GM12892 (cell line): Measurements from ENCODE around the gene RBM6.

ENCODE experiments used
- DNase-seq: peaks from one replicate; pipeline ENCODE4 v3.0.0; 2011; ENCODE audit not compliant: insufficient read length
- FAIRE-seq: peaks from 2 replicates; lab custom pipeline; 2011; peaks lifted over from hg19 to GRCh38; lab: Jason Lieb, UNC
- POLR2A ChIP-seq: IDR thresholded peaks from 2 replicates; pipeline ENCODE4 v1.6.1; 2011; ENCODE audit warnings: low read depth, low read length, control low read depth
- POLR2AphosphoS5 ChIP-seq: IDR thresholded peaks from 2 replicates; pipeline ENCODE4 v1.6.1; 2011; ENCODE audit warnings: low read depth, low read length, control low read depth
- TAF1 ChIP-seq: IDR thresholded peaks from 2 replicates; pipeline ENCODE4 v1.6.1; 2011; ENCODE audit warnings: low read depth, mild to moderate bottlenecking, control low read depth, low read length, borderline replicate concordance

RBM6 gene

GRCh38 chr3:50088725-50089608 lies 149.0 kb downstream of the RBM6 start, which contains the start of gene RBM5:
Gene RBM5 (plus strand): TSS chr3:50088919. CDS start chr3:50090435, 1,516 bp downstream.
- TF ChIP-seq POLR2A (peak; percentile 81), TAF1 (peak; percentile 83), POLR2AphosphoS5 (peak; percentile 84; the same call in 1 of the 2 replicates)
- peak; percentile 99 for FAIRE-seq

GRCh38 chr3:50089609-50089945 lies 149.6 kb downstream of the RBM6 start:
- no peak for TF ChIP-seq TAF1
- no peak for TF ChIP-seq POLR2AphosphoS5
- TF ChIP-seq POLR2A: no peak
- DNase-seq: no peak
- FAIRE-seq: no peak

More at GRCh38 chr3:50088725-50089608, 149.0 kb downstream of the RBM6 start, which contains the start of gene RBM5:
- DNase-seq: peak; percentile 97

DNA sequence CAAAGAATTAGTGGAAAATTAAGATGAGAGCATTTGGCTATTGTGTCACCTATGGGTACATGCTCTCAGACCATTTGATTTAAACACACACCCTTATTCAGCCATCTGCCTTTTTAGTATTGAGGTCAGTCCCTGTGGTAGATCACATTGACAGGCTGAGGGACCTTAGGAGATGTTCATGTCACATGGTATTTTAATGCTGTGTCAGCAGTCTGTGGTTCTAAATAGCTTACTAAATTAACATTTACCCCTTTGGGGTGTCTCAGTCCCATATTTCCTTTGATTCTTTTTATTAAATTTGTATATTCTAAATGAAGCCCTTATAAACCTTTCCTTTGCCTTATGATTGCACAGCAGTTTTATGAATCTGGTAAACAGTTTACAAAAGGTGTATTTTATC lies 151.0 kb downstream of the RBM6 start:
- no peak for DNase-seq
- TF ChIP-seq POLR2AphosphoS5: no peak
- no peak for FAIRE-seq

DNA sequence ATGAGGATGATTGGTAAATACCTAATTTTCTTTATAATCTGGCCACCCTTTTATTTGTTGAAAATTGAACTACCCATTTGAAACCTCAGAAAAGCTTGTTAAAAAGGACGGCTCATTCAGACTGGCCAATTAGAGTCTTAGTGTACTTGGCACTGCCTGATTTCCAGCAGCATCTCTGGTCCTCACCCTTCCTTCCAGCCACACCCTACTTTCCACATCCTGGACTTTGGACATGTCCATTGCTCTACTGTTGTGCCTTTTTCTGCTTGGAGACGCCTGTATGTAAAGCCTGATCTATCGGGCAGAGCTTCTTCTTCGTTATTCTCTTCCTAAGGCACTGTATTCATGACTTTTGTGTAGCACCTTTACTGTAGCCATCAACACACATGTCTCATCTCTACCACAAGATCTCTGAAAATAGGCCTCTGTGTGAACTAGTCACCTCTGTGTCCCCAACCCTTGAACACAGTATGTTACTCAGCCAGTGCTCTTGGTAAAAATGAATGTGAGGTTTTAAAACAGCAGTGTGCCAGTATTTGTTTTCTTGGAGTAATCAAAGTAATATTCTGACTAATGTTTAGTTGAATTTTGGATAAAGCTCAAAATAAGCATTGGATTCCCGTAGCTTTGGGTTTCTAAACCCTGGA lies 155.5 kb downstream of the RBM6 start:
- TF ChIP-seq POLR2AphosphoS5 (no peak), TAF1 (no peak), POLR2A (no peak)
- FAIRE-seq (no peak), DNase-seq (no peak)

DNA sequence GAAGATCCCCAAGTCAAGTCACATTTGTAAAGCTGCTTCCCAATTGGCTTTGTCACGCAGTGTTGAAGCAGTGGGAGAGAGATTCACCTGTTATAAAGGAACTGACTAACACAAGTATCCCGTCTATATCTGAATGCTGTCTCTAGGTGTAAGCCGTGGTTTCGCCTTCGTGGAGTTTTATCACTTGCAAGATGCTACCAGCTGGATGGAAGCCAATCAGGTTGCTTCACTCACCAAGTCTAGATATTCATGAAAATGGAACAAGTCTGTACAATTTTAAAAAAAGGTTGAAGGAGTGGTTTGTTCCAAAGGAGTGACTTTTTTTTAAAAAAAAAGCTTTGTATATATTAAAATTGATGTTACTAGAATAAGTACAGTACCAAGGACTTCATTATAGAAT lies 160.4 kb downstream of the RBM6 start:
- TF ChIP-seq TAF1: no peak
- no peak for TF ChIP-seq POLR2AphosphoS5
- no peak; the same call in 1 of the 2 replicates for TF ChIP-seq POLR2A
- FAIRE-seq (no peak), DNase-seq (no peak)

DNA sequence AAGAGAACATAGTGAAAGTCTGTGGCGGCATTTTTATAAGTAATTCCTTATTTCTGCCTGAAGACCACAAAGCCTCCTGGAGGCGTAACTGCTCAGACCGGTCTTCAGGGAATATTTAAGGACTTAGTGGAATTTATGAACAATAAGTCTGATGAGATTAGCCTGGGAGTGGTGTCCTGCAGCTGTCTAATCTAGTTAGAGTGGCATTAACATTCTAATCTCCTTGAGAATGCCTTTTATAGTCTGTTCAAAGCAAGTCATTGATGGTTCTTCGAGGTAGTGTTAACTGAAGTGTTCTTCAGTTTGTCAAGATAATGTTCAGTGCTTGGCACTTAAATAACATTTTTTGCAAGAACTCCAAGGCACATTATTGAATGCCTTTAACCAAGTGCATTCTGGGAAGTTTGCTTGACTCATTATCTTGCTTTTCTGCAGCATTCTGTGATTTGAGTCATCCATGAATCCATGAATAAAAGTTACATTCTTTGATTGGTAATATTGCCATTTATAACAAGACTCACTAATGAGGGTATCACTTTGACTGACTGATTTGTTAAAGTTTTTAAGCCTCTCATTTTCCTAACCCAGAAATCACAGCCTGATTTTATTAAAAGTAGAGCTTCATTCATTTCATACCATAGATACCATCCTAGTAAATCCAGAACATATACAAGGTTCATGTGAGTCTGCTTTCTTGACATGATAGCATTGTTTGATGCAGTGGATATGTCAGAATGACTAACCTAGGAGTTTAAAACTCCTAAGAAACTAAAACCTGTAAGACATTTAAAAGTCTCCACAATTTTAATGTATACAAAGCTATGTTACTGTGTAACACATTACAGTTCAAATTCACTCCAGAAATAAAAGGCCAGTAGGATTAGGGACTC lies 161.3 kb downstream of the RBM6 start:
- FAIRE-seq (no peak), DNase-seq (no peak)
- TF ChIP-seq POLR2AphosphoS5 (no peak; the same call in 1 of the 2 replicates), POLR2A (no peak; the same call in none of the 2 replicates), TAF1 (no peak)

DNA sequence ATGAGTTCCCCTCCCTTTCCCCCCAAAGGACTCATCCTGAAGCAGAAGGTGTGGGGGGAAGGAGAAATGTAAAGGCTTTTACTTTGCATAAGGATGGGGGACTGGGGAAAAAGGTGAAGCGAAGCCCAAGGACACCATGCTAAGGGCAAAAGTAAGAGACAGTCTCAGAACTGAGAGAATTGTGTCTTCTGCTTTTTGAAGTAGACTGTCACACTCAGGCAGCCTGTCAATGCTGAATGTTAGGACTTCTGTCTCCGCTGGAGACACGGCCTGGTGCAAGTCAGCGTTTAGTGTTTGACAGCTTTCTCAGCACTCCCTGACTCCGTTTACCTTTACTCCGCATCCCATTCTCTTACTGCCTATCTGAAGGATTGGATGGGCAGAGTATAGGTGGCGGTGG lies 162.6 kb downstream of the RBM6 start:
- DNase-seq (no peak), FAIRE-seq (no peak)
- peak; percentile 39 for TF ChIP-seq POLR2A
- peak; percentile 47; the same call in 1 of the 2 replicates for TF ChIP-seq POLR2AphosphoS5
- TF ChIP-seq TAF1: no peak

GRCh38 chr3:50111757-50112156 lies 171.8 kb downstream of the RBM6 start:
- no peak for TF ChIP-seq TAF1
- DNase-seq (no peak), FAIRE-seq (no peak)

- DNase-seq (no peak), FAIRE-seq (no peak)
- TF ChIP-seq POLR2AphosphoS5 (no peak), POLR2A (no peak), TAF1 (no peak)
Measured at GRCh38 chr3:50112462-50112861, 172.5 kb downstream of the RBM6 start.

- TF ChIP-seq TAF1 (no peak), POLR2A (peak; percentile 12; the same call in 1 of the 2 replicates), POLR2AphosphoS5 (no peak)
- DNase-seq (no peak), FAIRE-seq (no peak)
Measured at GRCh38 chr3:50117120-50117519, 177.2 kb downstream of the RBM6 start.

GRCh38 chr3:50118237-50118636 lies 178.3 kb downstream of the RBM6 start:
- FAIRE-seq (no peak), DNase-seq (no peak)
- TF ChIP-seq POLR2A (no peak), TAF1 (no peak), POLR2AphosphoS5 (no peak)
